GM12891 (cell line): ENCODE measurements around the gene MACC1.

Experiments
- POLR2A ChIP-seq: IDR thresholded peaks from 2 replicates; pipeline ENCODE4 v1.6.1; 2011; ENCODE audit warnings: low read depth, low read length, control low read depth
- POLR2AphosphoS5 ChIP-seq: IDR thresholded peaks from 2 replicates; pipeline ENCODE4 v1.6.1; 2011; ENCODE audit warnings: low read depth, low read length, control low read depth
- SPI1 ChIP-seq: IDR thresholded peaks from 2 replicates; pipeline ENCODE4 v1.6.1; 2011; ENCODE audit warnings: low read depth, low read length, control low read depth
- TAF1 ChIP-seq: IDR thresholded peaks from 2 replicates; pipeline ENCODE4 v1.6.1; 2011; ENCODE audit warnings: low read depth, low read length, control low read depth

DNA sequence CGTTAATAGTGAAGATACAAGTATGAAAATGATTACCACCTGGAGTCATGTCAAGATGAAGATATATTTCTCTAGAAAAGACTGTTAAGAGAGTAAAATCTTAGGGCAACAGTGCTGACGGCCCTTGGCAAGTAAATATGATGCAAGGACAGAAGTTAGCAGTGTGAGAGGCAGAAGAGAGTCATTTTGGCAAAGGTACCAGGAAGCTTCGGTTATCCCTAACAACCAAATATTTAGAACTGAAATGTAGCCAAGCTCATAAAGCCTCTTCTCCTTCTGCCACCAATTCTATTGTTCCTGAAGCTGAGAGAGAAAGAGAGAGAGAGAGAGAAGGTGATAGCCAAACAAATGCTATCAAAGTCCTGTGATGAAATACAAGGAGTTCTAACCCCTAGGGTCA, 109.6 kb downstream of the MACC1 start:
- no peak for TF ChIP-seq TAF1
- TF ChIP-seq POLR2A: no peak
- no peak for TF ChIP-seq POLR2AphosphoS5
- no peak for TF ChIP-seq SPI1
